GM19328 (cell line): Measurements from ENCODE around the gene HNRNPA1L2.
"Not testable (repeated sequence)": the region's sequence is repeated elsewhere in the genome, so short reads cannot be mapped to it uniquely, and the experiment has no call there.

Experiments
- ATAC-seq: cut with Tn5 transposase; IDR thresholded peaks from one replicate; pipeline ENCODE4 v1.9.1; 2021; ENCODE audit warnings: mild to moderate bottlenecking, moderate library complexity; ENCODE audit not compliant: unreplicated experiment

Gene HNRNPA1L2

GRCh38 chr13:52644108-52644507 lies 1.9 kb downstream of the HNRNPA1L2 start:
- no peak for ATAC-seq

- ATAC-seq = no peak
Observed at GRCh38 chr13:52646967-52647366, 4.7 kb downstream of the HNRNPA1L2 start.

- no peak for ATAC-seq
Observed at GRCh38 chr13:52650731-52651130, 8.5 kb downstream of the HNRNPA1L2 start.

- ATAC-seq = peak; percentile 11
Observed at GRCh38 chr13:52651897-52652195, 9.6 kb downstream of the HNRNPA1L2 start.

- peak; percentile 96 for ATAC-seq
Observed at GRCh38 chr13:52652196-52652979, 10.2 kb downstream of the HNRNPA1L2 start, which contains the start of gene SUGT1. Gene SUGT1, plus strand, starts transcription at chr13:52652836. Its CDS starts 85 bp downstream, at chr13:52652921.

- ATAC-seq = peak; percentile 22
Observed at GRCh38 chr13:52652980-52653303, 10.7 kb downstream of the HNRNPA1L2 start.

GRCh38 chr13:52659340-52659739 lies 17.1 kb downstream of the HNRNPA1L2 start:
- ATAC-seq = no peak

GRCh38 chr13:52664272-52664671 lies 22.0 kb downstream of the HNRNPA1L2 start:
- ATAC-seq = no peak

- ATAC-seq = no peak
Observed at GRCh38 chr13:52665325-52665724, 23.1 kb downstream of the HNRNPA1L2 start.

- ATAC-seq = no peak
Observed at GRCh38 chr13:52669677-52670076, 27.4 kb downstream of the HNRNPA1L2 start.

- no peak for ATAC-seq
Observed at GRCh38 chr13:52670726-52671125, 28.5 kb downstream of the HNRNPA1L2 start.

GRCh38 chr13:52673465-52673864 lies 31.2 kb downstream of the HNRNPA1L2 start:
- ATAC-seq = no peak

- ATAC-seq = no peak
Observed at GRCh38 chr13:52677823-52678222, 35.6 kb downstream of the HNRNPA1L2 start.

- not testable (repeated sequence) for ATAC-seq
Observed at GRCh38 chr13:52685806-52686205, 43.6 kb downstream of the HNRNPA1L2 start.

GRCh38 chr13:52686376-52686775 lies 44.1 kb downstream of the HNRNPA1L2 start:
- ATAC-seq = no peak
